Esophagus squamous epithelium (tissue), 4 donors: ENCODE measurements around the gene STON1.

ENCODE experiments used
- CTCF ChIP-seq, 6 experiments: fragments of 450-650 bp in 4 of 6; fragments of 200-600 bp in 2 of 6; sonication (generic) in 2 of 6; IDR thresholded peaks; one replicate each; pipeline ENCODE4 v1.5.1; 2016 to 2019; ENCODE audit warnings: antibody characterized with exemption in 6 of 6, mild to moderate bottlenecking in 4 of 6, moderate library complexity in 4 of 6
- POLR2A ChIP-seq, 4 donors: fragments of 450-650 bp; IDR thresholded peaks; one replicate each; pipeline ENCODE4 v1.6.1; 2017; ENCODE audit warnings: antibody characterized with exemption in 4 of 4, mild to moderate bottlenecking in 4 of 4, moderate library complexity in 3 of 4

- no peak for TF ChIP-seq POLR2A (IDR thresholded peaks at IDR 0.05)
- no peak for TF ChIP-seq CTCF (IDR thresholded peaks at IDR 0.05)
Measured at GRCh38 chr2:48633143-48633542, 103.2 kb downstream of the STON1 start.
